GM18867 (cell line): ENCODE results near the gene C16orf86.
"Not testable (repeated sequence)": the region's sequence is repeated elsewhere in the genome, so short reads cannot be mapped to it uniquely, and the experiment has no call there.

Experiments used
- ATAC-seq: cut with Tn5 transposase; IDR thresholded peaks from one replicate; pipeline ENCODE4 v1.9.1; 2021; ENCODE audit warnings: mild to moderate bottlenecking, moderate library complexity; ENCODE audit not compliant: unreplicated experiment

The C16orf86 gene

GRCh38 chr16:67685388-67686112, 18.9 kb downstream of the C16orf86 start:
- ATAC-seq, result peak; percentile 54

DNA sequence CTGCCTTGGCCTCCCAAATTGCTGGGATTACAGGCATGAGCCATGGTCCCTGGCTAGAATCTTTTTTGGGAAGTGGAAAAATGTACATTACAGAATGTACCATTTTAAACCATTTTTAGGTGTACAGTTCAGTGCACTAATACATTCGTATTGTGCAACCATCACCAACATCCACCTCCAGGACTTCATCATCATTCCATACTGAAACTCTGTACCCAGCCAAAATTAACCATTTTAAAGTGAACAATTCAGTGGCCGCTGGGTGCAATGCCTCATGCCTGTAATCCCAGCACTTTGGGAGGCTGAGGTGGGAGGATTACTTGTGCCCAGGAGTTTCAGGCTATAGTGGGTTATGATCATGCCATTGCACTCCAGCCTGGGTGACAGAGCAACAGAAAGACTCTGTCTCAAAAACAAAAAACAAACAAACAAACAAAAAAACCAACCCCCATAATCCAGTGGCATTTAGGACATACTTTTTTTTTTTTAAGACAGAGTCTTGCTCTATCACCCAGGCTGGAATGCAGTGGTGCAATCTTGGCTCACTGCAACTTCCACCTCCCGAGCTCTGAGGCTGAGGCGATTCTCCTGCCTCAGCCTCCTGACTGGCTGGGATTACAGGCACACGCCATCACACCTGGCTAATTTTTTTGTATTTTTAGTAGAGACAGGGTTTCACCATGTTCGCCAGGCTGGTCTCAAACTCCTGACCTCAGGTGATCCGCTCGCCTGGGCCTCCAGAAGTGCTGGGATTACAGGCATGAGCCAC, 27.1 kb downstream of the C16orf86 start:
- not testable (repeated sequence) for ATAC-seq

DNA sequence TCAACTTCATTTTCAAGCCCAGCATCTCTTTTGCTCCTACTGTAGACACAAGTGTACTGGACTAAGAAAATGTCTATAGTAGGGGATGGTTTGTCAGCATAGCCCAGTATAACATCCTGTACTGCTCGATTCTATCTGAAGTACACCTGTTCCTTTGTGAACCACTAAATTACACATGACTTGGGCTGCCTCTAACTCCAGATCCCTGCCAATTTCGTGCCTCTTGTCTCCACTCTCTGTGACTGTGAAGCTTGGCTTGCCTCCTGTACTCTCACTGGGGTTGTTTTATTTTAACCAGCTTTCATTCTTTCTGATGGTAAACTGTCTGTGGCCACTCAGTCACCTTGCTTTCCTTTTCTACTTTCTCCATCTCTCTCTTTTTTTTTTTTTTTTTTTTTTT, 28.0 kb downstream of the C16orf86 start:
- ATAC-seq, result no peak

GRCh38 chr16:67697422-67698185, 31.0 kb downstream of the C16orf86 start:
- no peak for ATAC-seq

- ATAC-seq, result no peak
Measured at GRCh38 chr16:67699265-67699664, 32.7 kb downstream of the C16orf86 start.

DNA sequence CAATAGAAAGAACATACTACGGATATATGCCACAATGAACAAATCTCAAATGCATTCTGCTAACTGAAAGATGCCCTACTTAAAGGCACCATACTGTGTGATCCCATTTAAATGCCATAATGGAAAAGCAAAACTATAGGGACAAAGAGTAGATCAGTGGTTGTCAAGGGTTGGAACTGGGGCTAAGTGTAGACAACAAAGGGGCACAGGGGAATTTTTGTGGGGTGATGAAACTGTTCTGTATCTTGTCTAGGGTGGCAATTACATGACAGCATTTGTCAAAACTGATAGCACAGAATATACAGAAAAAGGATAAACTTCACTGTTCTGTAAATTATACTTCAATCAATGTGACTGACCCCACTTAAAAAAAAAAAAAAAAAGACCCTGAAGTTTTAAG, 34.8 kb downstream of the C16orf86 start:
- ATAC-seq, result no peak

- ATAC-seq, result no peak
Measured at GRCh38 chr16:67702130-67702529, 35.5 kb downstream of the C16orf86 start.

DNA sequence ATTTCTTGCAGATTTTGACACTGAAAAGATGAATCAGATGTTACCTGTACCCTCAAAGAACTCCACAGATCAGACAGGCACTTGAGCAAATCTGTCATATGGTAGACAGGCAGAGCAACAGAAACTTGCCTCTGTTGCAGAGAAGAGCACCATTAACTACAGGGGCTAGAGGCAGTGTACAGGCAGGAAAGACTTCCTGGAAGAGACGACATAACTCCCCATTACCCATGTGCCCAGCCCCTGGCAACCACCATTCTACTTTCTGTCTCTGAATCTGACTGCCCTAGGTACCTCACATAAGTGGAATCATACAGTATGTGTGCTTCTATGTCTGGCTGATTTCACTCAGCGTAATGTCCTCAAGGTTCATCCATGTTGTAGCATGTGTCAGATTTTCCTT, 37.0 kb downstream of the C16orf86 start:
- ATAC-seq, result no peak

DNA sequence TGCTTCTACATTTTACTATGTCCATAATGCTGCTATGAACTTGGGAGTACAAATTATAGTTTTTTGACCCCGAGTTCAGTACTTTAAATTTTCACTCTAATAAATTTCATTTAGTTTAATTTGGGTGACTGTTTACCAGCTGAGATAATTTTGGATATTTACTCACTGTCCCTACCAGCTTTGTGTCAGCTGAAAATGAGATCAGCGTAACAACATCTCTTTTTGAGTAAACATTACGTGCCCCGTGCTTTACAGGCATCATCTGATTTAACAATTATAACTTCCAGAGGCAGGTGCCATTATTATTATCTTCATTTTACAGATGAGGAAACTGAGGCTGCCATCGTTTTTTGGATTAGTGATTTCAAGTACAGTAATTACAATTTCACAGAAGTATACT, 37.5 kb downstream of the C16orf86 start:
- no peak for ATAC-seq

GRCh38 chr16:67707210-67707609, 40.6 kb downstream of the C16orf86 start:
- ATAC-seq, result no peak

DNA sequence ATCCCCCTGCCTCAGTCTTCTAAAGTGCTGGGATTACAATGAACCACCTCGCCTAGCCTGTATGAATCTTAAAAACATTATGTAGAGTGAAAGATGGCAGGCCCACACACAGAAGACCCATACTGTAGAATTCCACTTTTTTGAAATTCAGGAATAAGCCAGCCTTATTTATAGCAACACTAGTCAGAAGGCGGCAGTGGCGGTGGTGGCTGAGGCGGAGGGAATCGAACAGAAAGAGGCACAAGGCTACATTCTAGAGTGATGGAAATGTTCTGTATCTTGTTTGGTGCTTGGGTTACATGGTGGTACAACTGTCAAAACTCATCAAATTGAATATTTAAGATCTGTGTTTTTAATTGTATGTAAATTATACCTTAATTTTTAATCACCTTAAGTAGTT, 41.2 kb downstream of the C16orf86 start:
- no peak for ATAC-seq

DNA sequence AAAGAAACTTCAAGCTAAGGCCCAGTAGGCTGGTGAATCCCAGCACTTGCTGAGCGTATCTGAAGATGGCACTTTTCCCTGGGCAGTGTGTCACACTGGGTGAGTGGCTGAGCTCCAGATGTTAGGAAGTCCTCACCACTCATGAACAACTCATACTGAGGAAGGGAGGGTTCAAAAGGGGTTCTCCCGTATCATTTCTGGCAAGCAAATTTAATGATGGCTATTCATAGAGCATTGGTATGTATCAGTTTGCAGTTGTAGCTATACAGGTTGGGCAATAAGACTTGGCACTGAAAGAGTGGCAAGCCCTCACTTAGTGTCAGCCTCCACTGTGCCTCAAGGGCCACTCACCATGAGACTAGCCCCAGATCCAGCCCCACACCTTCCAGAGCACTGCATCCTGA, 41.8 kb downstream of the C16orf86 start:
- no peak for ATAC-seq

- ATAC-seq, result no peak
Measured at GRCh38 chr16:67709050-67709449, 42.4 kb downstream of the C16orf86 start.

DNA sequence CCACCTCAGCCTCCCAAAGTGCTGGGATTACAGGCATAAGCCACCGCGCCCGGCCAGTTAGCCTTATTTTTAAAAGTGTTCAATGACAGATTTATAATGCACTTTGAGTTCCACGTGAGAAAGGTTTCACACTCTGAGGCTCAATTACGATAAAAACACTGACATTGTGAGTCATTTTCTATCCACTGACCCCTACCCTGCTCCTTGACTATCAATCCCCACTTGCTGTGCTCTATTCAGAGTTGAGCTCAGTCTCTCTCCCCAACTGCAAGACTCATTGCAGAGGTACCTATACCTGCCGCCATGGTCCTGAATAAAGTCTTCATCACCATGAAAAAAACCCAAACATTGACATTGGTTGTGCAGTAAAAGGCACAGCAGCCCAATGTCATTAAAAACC, 44.0 kb downstream of the C16orf86 start:
- no peak for ATAC-seq

DNA sequence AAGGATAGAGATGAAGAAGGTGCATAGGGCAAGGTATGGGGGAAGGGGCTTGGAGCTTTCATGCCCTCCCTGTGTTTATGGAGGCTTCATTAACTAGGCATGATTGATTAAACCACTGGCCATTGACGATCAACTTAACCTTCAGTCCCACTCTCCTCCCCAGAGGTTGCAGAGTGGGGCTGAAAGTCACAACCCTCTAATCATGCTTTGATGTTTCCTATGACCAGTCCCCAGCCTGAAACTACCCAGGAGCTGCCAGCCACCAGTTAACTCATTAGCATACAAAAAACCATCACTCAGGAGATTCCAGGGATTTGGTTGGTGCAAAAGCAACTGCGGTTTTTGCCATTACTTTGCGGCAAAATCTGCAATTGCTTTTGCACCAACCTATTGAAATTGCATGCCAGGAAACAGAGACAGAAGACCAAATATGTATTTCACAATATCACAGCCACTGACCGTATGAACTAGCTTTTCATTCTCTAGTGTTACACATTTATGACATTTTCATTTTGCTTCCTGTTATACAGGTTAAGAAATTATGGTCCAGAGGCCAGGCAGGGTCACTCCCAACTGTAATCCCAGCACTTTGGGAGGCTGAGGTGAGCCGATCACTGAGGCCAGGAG, 47.1 kb downstream of the C16orf86 start:
- no peak for ATAC-seq

DNA sequence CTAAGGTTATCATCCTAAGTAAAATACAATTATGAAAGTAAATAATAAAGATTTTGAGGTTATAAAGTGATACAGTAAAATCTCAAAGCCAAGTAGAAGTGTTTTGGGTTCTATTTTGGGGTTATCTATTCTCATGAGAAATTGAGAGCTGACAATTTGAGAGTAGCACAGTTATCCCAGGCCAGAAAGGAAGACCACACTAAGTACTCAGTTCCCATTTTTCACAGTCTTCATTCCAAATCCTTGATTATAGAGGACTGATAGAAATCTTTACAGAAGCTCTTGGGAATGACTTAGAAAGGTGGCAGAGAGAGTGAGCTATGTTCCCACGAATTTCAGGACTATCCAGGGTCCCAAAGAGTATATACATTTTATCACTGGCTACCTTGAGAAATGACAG, 47.9 kb downstream of the C16orf86 start:
- ATAC-seq, result no peak

DNA sequence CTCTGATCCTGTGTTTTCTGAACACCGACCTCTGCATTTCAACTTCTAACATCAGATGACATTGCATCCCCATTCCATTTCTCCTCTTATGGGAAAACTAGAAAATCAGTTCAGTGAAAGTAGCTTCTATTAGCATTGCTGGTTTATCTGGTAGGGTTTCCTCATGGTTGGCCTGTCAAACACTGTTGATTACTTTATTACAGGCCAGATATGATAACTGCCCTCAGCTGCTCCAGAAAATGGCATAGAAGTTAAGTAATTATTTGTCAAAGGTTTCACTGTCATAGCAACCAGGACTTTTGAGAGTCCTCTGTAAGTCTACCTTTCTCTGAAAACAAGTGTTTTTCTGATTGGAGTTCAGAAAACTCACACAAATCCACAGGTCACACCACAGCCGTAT, 49.5 kb downstream of the C16orf86 start:
- ATAC-seq, result no peak
